Activated T-helper 1 cell treated with anti-CD3 and anti-CD28 coated beads, Interleukin-2, amount 50 U/mL, for 16 hours (primary cell): ENCODE data around the gene PSORS1C2.
A peak's percentile ranks its signal among the peaks of the same experiment; 100 is the strongest.
"Not testable (repeated sequence)": the region's sequence is repeated elsewhere in the genome, so short reads cannot be mapped to it uniquely, and the experiment has no call there.

ENCODE experiments used
- DNase-seq, 2 donors: peaks; one replicate each; pipeline ENCODE4 v3.0.0-alpha.2; 2020; ENCODE audit warnings: low read depth in 1 of 2, low spot score in 1 of 2

PSORS1C2 gene

GRCh38 chr6:31168606-31169005 is 29.7 kb upstream of the PSORS1C2 start:
- no peak for DNase-seq

- no peak for DNase-seq
Observed at GRCh38 chr6:31165986-31166385, 27.1 kb upstream of the PSORS1C2 start.

- DNase-seq = not testable (repeated sequence)
Observed at GRCh38 chr6:31165064-31165832, 26.4 kb upstream of the PSORS1C2 start.

GRCh38 chr6:31164475-31165063 is 25.7 kb upstream of the PSORS1C2 start:
- not testable (repeated sequence) for DNase-seq

- DNase-seq = no peak
Observed at GRCh38 chr6:31163922-31164321, 25.1 kb upstream of the PSORS1C2 start.

- no peak for DNase-seq
Observed at GRCh38 chr6:31162463-31163165, 23.7 kb upstream of the PSORS1C2 start.

- DNase-seq = no peak
Observed at GRCh38 chr6:31161216-31162126, 22.6 kb upstream of the PSORS1C2 start.

- DNase-seq = no peak
Observed at GRCh38 chr6:31158863-31159855, 20.3 kb upstream of the PSORS1C2 start.

- peak; percentile 99 for DNase-seq
Observed at GRCh38 chr6:31158140-31158862, 19.4 kb upstream of the PSORS1C2 start, which contains the start of gene TCF19. TSS of gene TCF19 (plus strand) at chr6:31158589. CDS start at chr6:31159470, 881 bp downstream.

- DNase-seq = no peak
Observed at GRCh38 chr6:31157513-31158139, 18.8 kb upstream of the PSORS1C2 start, which contains the start of gene CCHCR1. TSS of gene CCHCR1 (minus strand) at chr6:31157802. CDS start at chr6:31157600, 202 bp downstream.

GRCh38 chr6:31156641-31157040 is 17.8 kb upstream of the PSORS1C2 start:
- DNase-seq = no peak

GRCh38 chr6:31154436-31154835 is 15.6 kb upstream of the PSORS1C2 start:
- DNase-seq = no peak

- no peak for DNase-seq
Observed at GRCh38 chr6:31152781-31153180, 13.9 kb upstream of the PSORS1C2 start.

GRCh38 chr6:31149827-31150447 is 11.1 kb upstream of the PSORS1C2 start:
- DNase-seq = no peak

- no peak for DNase-seq
Observed at GRCh38 chr6:31145386-31145785, 6.5 kb upstream of the PSORS1C2 start.

GRCh38 chr6:31144970-31145340 is 6.1 kb upstream of the PSORS1C2 start:
- no peak for DNase-seq

GRCh38 chr6:31144296-31144969 is 5.6 kb upstream of the PSORS1C2 start:
- DNase-seq = no peak

GRCh38 chr6:31143148-31143547 is 4.3 kb upstream of the PSORS1C2 start:
- DNase-seq = no peak
